ENCODE measurements around the gene CXCL8.

CXCL8 gene

DNA sequence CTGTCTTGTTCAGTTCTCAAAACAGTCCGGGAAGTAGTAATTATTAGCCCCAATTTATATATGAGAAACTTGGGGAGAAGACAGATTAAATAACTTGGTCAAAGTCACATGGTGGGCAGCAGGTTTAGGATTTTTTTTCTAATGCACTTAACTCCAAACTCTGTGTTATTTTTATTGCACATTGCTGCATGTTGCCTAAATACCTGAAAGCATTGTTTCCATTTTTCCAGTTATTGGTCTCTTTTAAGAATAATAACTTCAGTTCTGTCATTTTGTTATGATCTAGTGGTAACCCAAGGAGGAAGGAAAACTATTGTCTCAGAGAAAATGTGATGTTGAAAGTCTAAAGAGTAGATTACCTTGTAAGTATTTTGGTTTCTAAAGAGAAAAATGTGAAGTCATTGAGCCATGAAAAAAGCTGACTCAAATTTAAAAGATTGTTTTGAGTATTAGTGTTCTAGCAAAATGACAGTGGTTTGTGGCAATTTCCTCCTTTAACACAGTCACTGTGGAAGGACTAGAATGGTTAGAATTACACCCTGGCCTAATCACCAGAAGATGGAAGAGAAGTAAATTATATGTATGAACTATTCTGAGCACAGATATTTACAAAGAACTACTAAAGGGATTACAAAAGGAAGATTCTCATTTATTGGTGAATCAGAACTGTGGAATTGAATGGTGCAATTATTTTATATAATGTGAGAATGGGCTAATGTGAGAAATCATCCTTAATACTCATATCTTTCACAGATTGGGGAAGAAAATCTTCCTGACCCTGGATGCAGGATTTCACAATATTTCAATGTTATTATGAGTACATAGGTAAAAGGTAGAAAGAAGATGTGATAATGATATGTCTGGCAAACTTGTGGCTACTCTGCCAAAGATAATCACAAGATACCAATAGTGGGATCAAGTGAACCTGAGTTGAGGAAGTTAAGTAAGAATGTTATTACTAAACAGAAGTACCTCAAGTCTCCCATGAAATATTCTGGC, 21.7 kb upstream of the CXCL8 start:
- DNase-seq (ENCODE audit: low read depth in 2 of 2) = no peak

DNA sequence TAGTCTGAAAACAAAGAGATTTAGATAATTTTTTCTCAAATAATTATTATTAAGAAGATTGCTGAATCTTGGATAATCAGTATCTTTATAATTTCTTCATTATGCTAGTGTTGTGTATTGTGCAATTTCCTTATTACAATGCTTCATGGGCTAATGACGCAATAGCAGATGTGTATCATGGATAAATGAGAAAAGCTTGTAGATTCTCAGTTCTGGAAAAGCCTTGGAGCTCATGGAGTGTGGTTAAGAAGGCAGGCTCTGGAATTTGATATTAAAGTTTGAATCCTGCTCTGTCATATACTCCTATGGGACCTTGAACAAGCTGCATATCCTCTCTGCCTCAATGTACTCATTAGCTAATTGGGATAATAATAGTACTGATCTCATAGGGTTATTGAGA, 18.9 kb upstream of the CXCL8 start:
- no peak for DNase-seq (ENCODE audit: low read depth in 2 of 2)

DNA sequence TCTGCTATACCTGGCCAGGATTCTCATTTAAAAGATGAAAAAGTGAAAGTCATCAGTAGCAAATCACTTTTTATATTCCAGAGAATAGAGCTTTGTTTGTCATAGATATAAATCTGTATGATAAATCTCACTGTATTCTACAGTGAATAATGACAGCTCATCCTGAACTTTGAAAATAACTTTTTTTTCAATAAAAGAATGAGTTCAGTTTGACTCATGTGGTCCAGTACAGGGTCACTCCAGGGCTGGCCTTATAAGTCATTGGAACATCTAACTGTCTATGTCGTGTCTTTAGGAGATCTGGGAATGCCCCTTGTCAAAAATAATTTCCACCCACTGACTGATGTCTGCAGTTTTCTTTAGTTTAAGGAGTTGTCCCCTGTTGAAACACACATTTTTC, 18.5 kb upstream of the CXCL8 start:
- no peak for DNase-seq (ENCODE audit: low read depth in 2 of 2)

DNA sequence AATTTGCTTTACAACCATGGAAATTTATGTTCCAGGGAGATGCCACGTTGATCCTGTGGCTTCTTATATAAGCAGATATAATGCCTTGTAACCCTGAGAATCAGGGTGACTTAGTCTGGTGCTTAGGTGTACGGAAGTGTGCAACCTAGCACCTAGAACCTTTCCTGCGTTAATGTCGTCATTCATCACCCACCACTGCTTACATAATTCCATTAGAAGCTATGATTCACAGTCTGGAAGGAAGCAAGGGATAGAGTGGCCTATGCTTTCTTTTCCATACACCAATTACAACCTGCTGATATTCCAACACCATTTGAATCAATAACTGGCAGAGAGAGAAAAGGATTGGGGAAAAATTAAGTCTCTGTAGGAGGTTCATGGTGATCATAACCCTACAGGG, 17.3 kb upstream of the CXCL8 start:
- DNase-seq (ENCODE audit: low read depth in 2 of 2) = no peak

DNA sequence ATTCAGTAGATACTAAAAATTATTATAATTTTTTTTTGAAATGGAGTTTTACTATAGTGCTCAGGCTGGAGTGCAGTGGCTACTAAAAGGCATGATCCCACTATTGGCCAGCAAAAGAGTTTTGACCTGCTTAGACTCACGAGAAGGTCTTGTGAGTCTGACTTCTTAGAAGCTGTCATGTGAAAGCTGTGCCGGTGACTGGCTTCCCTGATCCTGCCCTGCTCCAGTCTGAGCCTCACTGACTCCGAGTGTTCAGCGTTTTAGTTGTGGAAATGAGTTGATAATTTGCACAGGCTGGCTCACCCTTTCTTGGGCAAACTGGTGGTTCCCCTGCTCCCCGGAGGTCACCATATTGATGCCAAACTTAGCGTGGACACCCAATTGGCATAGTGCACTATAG, 16.4 kb upstream of the CXCL8 start:
- no peak for DNase-seq (ENCODE audit: low read depth in 2 of 2)

DNA sequence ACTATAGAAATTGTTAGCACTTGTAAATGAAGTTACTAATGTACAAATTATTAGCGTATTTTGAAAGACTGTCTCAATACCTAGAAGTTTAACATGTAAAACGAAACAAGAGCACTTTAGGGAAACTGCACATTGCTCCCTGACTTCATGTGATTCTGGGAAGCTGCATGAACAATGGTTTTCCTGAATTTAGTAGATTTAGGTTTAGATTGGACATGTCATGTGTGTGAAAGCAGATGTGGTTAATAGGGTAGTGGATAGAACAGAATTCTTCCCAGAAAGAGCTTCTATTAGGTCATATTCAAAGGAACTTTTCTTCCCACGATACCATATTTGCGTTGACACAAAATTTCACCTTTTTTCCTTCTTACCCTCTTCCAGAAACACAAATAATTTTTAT, 14.9 kb upstream of the CXCL8 start:
- DNase-seq (ENCODE audit: low read depth in 2 of 2) = no peak

DNA sequence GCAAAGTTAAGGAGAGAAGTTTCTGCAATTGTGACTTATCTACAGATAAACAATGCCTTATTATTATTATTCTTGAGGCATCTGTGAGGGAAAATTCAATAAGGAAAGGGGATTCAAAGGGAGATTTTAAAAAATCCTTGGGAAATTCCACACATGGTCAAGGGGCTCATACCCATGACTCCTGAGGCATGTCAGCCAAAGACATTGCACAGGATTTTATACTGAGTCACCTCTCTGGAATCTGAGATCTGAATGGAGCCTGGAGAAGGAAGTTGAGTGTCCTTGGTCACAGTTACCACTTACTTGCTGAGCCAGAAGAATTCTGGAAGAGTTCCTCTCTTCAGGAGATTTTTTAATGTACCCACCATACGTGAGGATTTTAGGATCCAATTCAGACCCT, 14.4 kb upstream of the CXCL8 start:
- DNase-seq (ENCODE audit: low read depth in 2 of 2) = no peak

DNA sequence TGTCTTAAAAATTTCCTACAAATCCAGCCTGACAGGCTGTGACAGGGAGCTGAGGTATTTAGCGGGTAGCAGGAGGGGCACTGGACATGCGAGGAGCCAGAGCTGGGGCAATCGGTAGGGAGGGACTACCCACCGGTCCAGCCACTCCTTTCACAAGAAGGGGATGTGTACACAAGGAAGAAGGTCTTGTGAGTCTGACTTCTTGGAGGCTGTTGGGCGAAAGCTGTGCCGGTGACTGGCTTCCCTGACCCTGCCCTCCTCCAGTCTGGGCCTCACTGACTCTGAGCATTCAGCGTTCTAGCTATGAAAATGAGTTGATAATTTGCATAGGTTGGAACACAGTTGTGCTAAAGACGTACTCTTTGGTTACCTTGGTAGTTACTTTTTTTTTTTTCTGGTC, 12.7 kb upstream of the CXCL8 start:
- DNase-seq (ENCODE audit: low read depth in 2 of 2) = no peak

DNA sequence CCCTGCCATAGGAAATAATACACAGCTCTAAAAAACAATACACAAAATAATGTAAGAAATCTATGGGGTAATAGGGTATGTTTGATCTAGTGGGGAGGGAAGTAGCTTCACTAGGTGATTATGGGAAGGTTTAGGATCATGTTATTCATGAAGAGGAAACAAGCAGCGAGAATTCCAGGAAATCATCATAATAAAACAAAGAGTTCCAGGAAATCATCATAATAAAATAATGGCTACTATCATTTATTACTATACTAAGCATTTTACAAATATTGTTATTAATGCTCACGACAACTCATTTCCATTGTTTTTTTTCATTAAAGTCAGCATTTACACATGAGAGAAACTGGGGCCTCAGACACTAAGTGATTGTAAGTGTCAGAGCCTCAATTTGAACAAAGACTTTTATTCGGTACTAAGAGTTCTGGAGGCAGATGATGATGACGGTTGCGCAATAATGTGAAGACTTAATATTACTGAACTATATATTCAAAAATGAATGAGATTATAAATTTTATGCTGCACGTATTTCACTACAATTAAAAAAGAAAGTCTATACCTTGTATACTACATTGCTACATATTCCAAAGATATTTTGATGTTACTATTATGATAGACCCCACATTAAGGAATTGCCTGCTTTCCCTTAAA, 12.2 kb upstream of the CXCL8 start:
- DNase-seq (ENCODE audit: low read depth in 2 of 2) = no peak

DNA sequence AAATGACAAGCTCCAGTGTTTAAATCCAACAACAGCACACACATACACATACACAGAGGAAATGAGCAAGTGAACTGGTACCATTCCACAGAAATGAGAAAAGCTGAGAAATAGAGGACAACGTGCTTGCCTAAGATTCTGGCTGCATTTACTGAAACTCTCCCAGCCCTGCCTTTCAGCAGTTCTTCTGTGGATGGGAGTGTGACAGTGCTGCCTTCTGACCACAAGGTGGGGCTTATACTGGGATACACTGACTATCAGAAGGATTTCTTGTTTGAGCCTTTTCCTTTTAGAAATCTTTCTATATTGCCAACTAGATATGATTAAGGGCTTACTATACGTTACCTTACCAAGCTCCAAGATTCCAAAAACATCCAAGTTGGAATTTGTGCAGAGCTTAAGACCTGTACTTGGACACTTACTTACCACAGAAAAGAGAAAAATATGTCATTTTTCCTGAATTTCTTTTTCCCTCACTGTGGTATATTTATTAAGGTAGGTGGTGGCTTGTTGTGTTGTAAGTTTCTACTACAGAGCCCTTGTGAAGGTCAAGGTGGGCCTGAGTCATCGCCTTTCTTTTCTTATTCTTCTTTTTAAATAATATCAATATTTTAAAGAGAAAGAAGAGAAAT, 10.7 kb upstream of the CXCL8 start:
- no peak for DNase-seq (ENCODE audit: low read depth in 2 of 2)

DNA sequence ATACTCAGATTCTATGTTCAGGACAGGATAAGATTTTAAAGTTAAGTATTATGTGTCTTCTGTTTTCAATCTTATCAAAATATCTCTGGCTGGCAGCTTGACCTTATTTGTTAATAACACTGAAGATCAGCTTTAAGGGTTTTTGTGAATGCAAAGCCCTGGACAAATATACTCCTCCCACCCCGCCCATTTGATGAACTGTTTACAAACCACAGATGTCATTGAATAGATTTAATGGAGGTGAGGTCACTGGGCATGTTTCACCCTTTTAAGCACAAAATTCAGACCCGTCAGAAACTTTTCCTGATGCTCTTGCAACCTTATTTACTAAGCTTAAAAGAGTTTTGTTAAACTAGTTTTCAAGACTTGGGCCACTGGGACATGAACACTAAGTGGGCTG, 10.1 kb upstream of the CXCL8 start:
- no peak for DNase-seq (ENCODE audit: low read depth in 2 of 2)

DNA sequence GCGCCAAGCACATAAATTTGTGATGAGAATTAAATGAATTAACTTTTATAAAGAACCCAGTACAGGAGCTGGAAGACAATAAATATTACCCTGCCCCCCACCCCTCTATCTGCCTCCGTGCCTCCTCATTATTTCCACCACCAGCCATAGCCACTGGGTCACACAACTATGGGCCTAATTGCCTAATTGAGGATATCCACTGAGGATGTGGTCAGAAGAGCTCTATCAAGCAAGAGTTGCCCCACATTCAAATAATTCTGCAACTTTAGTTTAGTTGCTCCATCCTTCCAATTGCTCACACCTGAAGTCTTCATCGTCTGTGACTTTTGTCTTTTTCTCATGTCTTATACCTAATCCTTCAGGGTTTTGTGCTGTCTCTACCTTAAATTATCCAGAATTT, 9.5 kb upstream of the CXCL8 start:
- DNase-seq (ENCODE audit: low read depth in 2 of 2) = no peak

DNA sequence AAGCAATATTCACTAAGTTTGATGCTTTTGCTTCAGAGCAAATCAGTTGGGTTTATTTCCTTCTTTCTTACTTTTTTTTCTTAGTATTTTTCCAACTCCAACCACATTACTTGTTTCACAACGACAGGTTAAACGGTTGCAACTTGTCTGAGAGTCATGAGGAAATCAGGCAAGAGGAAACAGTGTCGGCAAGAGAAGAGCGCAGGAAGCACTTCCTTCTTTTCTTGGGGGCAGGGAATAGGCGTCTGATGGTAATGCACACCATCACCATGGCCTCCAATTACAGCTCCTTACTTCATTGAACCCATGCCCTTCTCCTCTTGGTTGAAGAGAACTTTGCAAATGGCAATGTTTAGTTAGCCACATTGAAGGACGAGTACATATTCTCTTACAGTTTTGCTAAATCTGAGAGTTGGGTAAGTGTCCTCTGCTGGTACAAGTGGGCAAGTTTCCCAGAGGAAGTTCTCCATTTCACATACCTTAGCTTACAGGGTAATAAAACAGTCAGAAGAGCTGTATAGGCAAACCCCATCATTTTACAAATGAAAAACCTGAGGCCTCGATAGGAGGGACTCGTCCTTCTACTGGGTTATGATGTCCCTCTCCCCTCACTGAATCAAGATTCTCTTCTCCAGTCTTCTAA, 8.3 kb upstream of the CXCL8 start:
- DNase-seq (ENCODE audit: low read depth in 2 of 2) = no peak

DNA sequence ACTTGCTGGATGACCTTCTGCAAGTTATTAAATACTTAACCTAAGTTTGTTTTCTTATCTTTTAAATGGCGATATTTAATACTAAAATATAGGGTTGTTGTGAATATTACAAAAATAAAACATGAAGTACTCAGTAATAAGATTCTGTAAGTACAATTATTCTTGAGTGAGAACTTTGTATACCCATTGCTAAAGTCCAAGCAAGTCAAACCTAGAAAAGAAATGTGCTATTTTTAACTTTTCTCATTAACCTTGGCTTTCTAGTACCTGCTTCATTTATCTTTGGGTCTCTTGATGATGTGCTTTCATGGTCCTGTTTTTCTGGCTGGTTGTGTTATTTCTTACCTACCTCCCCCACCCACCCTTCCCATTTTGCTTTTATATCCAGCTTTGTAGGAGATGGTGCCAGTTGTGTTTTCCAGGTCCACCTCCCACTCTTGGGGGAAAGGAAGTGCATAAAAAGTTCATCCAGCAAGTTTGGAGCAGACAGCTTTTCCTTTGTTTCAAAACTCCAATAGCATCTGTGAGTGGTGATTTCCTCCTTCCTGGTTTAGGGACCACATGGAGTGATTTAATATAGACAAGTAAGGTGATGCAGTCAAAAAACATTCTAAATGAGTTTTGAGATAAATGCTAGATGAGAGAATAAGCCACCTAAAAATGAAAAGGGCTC, 7.5 kb upstream of the CXCL8 start:
- DNase-seq (ENCODE audit: low read depth in 2 of 2) = no peak

DNA sequence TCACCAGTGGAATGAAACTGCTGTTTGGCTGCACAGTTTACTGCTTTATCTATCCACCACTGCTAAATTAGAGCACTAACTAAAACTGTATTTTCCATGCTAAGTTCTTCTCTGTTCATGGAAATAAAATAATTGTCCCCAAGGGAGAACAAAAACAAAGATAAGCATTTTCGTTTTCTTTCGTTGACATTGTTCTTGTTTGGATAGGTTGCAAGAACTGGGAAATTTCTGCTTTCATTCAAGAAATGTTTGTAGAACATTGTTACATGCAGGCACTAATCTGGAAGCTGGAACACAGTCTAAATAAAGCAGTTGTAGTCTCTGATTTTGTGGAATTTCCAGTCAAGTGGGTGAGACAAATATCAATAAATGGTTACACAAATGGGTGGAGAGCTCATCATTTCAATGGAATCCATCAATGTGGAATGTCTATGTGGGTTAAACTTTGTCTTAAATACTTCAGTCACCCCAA, 5.8 kb upstream of the CXCL8 start:
- no peak for DNase-seq (ENCODE audit: low read depth in 2 of 2)

DNA sequence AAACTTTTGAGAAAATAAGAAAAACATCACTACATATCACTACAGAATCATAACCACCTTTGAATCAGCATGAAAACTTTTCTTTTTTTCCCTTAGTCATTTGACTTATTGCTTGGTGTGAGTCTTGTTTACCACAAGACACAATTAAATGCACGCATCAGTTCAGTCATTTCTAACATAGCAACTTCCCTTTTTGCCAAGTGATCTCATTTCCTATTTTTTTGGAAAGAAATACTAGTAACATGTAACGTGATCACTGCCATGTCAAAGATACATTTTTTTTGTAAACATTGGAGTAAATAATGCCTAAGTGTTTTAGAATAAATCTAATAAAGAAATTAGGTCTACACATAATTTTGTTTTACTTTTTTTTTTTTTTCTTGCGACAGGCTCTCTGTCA, 5.1 kb upstream of the CXCL8 start:
- DNase-seq (ENCODE audit: low read depth in 2 of 2) = no peak

DNA sequence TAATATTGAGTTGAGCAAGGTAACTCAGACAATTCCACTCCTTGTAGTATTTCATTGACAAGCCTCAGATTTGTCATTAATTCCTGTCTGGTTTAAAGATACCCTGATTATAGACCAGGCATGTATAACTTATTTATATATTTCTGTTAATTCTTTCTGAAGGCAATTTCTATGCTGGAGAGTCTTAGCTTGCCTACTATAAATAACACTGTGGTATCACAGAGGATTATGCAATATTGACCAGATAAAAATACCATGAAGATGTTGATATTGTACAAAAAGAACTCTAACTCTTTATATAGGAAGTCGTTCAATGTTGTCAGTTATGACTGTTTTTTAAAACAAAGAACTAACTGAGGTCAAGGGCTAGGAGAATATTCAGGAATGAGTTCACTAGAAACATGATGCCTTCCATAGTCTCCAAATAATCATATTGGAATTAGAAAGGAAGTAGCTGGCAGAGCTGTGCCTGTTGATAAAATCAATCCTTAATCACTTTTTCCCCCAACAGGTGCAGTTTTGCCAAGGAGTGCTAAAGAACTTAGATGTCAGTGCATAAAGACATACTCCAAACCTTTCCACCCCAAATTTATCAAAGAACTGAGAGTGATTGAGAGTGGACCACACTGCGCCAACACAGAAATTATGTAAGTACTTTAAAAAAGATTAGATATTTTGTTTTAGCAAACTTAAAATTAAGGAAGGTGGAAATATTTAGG, 821 bp downstream of the CXCL8 start:
- DNase-seq (ENCODE audit: low read depth in 2 of 2) = no peak

DNA sequence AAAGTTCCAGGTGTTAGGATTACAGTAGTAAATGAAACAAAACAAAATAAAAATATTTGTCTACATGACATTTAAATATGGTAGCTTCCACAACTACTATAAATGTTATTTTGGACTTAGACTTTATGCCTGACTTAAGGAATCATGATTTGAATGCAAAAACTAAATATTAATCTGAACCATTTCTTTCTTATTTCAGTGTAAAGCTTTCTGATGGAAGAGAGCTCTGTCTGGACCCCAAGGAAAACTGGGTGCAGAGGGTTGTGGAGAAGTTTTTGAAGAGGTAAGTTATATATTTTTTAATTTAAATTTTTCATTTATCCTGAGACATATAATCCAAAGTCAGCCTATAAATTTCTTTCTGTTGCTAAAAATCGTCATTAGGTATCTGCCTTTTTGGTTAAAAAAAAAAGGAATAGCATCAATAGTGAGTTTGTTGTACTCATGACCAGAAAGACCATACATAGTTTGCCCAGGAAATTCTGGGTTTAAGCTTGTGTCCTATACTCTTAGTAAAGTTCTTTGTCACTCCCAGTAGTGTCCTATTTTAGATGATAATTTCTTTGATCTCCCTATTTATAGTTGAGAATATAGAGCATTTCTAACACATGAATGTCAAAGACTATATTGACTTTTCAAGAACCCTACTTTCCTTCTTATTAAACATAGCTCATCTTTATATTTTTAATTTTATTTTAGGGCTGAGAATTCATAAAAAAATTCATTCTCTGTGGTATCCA, 1.6 kb downstream of the CXCL8 start:
- no peak for DNase-seq (ENCODE audit: low read depth in 2 of 2)

DNA sequence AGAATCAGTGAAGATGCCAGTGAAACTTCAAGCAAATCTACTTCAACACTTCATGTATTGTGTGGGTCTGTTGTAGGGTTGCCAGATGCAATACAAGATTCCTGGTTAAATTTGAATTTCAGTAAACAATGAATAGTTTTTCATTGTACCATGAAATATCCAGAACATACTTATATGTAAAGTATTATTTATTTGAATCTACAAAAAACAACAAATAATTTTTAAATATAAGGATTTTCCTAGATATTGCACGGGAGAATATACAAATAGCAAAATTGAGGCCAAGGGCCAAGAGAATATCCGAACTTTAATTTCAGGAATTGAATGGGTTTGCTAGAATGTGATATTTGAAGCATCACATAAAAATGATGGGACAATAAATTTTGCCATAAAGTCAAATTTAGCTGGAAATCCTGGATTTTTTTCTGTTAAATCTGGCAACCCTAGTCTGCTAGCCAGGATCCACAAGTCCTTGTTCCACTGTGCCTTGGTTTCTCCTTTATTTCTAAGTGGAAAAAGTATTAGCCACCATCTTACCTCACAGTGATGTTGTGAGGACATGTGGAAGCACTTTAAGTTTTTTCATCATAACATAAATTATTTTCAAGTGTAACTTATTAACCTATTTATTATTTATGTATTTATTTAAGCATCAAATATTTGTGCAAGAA, 2.3 kb downstream of the CXCL8 start:
- no peak for DNase-seq (ENCODE audit: low read depth in 2 of 2)

DNA sequence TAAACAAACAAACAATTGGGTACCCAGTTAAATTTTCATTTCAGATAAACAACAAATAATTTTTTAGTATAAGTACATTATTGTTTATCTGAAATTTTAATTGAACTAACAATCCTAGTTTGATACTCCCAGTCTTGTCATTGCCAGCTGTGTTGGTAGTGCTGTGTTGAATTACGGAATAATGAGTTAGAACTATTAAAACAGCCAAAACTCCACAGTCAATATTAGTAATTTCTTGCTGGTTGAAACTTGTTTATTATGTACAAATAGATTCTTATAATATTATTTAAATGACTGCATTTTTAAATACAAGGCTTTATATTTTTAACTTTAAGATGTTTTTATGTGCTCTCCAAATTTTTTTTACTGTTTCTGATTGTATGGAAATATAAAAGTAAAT, 2.9 kb downstream of the CXCL8 start:
- DNase-seq (ENCODE audit: low read depth in 2 of 2) = no peak
